Measurements from ENCODE around the gene NCOA4. TPM values are rescaled to one million over a fixed set of nuclear protein-coding genes. Genes with fewer than 3 reads are reported as not detected.

Gene NCOA4
- 119 TPM for polyA plus RNA-seq (2013, experiment 1 of 2)
- 124 TPM for polyA plus RNA-seq (2013, experiment 2 of 2)

GRCh38 chr10:46030091-46030937, at the start of gene NCOA4:
TSS of gene NCOA4 (minus strand) at chr10:46030623. CDS start at chr10:46016680, 13,943 bp downstream.
- Histone ChIP-seq H3K9me3 (ENCODE audit: control insufficient read depth, low read length) (no peaks in the 10 kb centered on the region), H3K4me1 (ENCODE audit: control insufficient read depth, insufficient read depth, low read length, poor library complexity, severe bottlenecking) (peaks cover 36% of the 10 kb centered on the region), H3K27ac (ENCODE audit: low read depth, low read length, severe bottlenecking) (peak within 1 kb of the TSS; percentile 82), H3K36me3 (ENCODE audit: control insufficient read depth, insufficient read depth, low read length) (peaks cover 25% of the 10 kb centered on the region), H3K4me3 (ENCODE audit: extremely low read depth, insufficient read depth, low read length, poor library complexity, severe bottlenecking) (peak within 1 kb of the TSS; percentile 88)
- 1 to 2% methylated on average over 45 to 51 of the region's 59 CpGs for WGBS, 2 experiments (ENCODE audit: insufficient coverage in 2 of 2)

- 66 to 92% methylated on average over 2 of the region's 4 CpGs for WGBS, 2 experiments (ENCODE audit: insufficient coverage in 2 of 2)
- H3K27ac ChIP-seq (ENCODE audit: low read depth, low read length, severe bottlenecking), result no peak overlapping the region
- peaks cover 28% of the 10 kb centered on the region for H3K4me1 ChIP-seq (ENCODE audit: control insufficient read depth, insufficient read depth, low read length, poor library complexity, severe bottlenecking)
- H3K9me3 ChIP-seq (ENCODE audit: control insufficient read depth, low read length), result no peaks in the 10 kb centered on the region
- H3K4me3 ChIP-seq (ENCODE audit: extremely low read depth, insufficient read depth, low read length, poor library complexity, severe bottlenecking), result no peak overlapping the region
- no peaks in the 10 kb centered on the region for H3K36me3 ChIP-seq (ENCODE audit: control insufficient read depth, insufficient read depth, low read length)
These were observed 49.6 kb upstream of the NCOA4 start for GRCh38 chr10:46079831-46080585.

DNA sequence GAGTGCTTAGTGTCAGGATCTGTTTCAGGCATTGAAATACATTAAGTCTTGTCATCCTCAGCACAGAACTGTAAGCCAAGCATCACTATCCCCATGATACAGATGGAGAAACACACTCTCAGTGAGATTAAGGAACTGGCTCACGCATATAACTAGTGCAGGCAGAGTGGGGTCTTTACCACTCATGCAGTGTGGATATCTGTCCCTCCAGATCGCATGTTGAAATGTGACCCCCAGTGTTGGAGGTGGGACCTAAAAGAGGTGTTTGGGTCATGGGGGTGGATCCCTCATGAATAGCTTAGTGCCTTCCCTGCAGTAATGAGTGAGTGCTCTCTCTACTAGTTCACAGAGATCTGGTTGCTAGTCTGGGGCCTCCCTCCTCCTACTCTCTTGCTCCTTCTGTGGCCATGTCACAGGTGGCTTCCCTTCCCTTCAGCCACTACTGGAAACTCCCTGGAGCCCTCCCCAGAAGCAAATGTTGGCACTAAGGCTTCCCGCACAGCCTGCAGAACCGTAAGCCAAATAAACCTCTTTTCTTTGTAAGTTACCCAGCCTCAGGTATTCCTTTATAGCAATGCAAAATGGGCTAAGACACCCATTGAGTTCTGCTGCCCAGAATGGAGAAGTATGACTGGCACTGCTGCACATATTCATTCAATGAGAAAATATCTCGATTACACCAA, 47.4 kb upstream of the NCOA4 start:
- Histone ChIP-seq H3K4me3 (ENCODE audit: extremely low read depth, insufficient read depth, low read length, poor library complexity, severe bottlenecking) (no peak overlapping the region), H3K36me3 (ENCODE audit: control insufficient read depth, insufficient read depth, low read length) (no peaks in the 10 kb centered on the region), H3K27ac (ENCODE audit: low read depth, low read length, severe bottlenecking) (no peak overlapping the region), H3K9me3 (ENCODE audit: control insufficient read depth, low read length) (no peaks in the 10 kb centered on the region), H3K4me1 (ENCODE audit: control insufficient read depth, insufficient read depth, low read length, poor library complexity, severe bottlenecking) (peaks cover 19% of the 10 kb centered on the region)
- WGBS, 2 experiments (ENCODE audit: insufficient coverage in 2 of 2), result 93 to 100% methylated on average over 4 to 5 of the region's 5 CpGs

DNA sequence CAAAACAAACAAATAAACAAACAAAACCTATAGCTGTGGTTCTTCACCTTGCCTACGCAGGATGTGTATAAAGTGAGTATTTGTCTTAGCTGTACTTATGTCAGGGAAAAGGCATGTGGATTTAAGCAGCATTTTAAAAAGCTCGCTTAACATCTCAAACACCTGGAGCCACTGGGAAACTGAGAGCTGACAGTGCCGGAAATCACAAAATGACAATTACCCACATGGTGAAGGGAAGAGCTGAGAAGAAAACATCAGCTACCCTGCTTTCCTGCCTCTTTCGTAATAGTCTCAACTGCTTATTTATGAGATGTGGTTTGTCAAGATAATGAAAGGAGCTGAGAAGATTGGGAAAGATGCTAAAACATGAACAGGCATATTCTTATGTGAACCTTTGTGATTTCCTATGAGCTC, 46.7 kb upstream of the NCOA4 start:
- H3K27ac ChIP-seq (ENCODE audit: low read depth, low read length, severe bottlenecking), result no peak overlapping the region
- H3K9me3 ChIP-seq (ENCODE audit: control insufficient read depth, low read length), result no peaks in the 10 kb centered on the region
- 88 to 92% methylated on average over 3 to 4 of the region's 4 CpGs for WGBS, 2 experiments (ENCODE audit: insufficient coverage in 2 of 2)
- peaks cover 19% of the 10 kb centered on the region for H3K4me1 ChIP-seq (ENCODE audit: control insufficient read depth, insufficient read depth, low read length, poor library complexity, severe bottlenecking)
- H3K4me3 ChIP-seq (ENCODE audit: extremely low read depth, insufficient read depth, low read length, poor library complexity, severe bottlenecking), result no peak overlapping the region
- no peaks in the 10 kb centered on the region for H3K36me3 ChIP-seq (ENCODE audit: control insufficient read depth, insufficient read depth, low read length)

- H3K27ac ChIP-seq (ENCODE audit: low read depth, low read length, severe bottlenecking), result no peak overlapping the region
- 93% methylated on average over 3 of the region's 3 CpGs for WGBS, 2 experiments (ENCODE audit: insufficient coverage in 2 of 2)
- no peaks in the 10 kb centered on the region for H3K36me3 ChIP-seq (ENCODE audit: control insufficient read depth, insufficient read depth, low read length)
- no peak overlapping the region for H3K4me3 ChIP-seq (ENCODE audit: extremely low read depth, insufficient read depth, low read length, poor library complexity, severe bottlenecking)
- H3K4me1 ChIP-seq (ENCODE audit: control insufficient read depth, insufficient read depth, low read length, poor library complexity, severe bottlenecking), result peaks cover 16% of the 10 kb centered on the region
- H3K9me3 ChIP-seq (ENCODE audit: control insufficient read depth, low read length), result no peaks in the 10 kb centered on the region
These were observed 45.4 kb upstream of the NCOA4 start for GRCh38 chr10:46075869-46076268.

DNA sequence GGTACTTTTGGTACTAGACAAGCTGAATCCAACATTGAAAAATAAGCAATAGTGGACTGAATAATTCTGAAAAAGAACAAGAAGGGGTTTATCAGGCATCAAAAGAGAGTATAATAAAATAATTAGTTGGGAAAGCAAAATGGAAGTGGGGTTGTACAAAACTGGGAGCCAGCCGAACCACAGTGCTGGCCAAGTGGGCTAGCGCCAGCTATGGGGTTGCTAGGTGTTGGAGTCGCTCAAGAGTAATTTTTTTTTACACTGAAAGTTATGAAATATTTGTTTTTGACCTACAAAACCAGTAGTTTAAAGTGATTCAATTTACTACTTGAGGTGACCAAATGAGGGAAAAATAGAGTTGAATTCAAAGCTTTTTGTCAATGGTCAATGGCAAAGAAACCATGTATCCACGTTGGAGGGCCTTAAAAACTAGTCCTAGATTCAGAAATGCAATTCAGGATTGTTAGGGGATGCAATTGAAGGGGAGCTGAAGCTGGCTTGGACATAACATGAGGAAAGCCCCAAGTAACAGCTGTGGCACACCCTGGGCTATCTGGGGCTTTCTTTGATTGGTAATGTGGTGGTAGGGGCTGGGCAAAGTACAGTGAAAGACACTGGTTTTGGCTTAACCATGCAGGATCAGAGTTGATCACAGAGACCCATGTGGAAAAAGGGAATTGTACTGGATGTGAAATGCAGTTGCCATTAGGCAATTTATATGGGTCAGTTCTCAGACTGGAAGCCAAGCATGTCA, 43.9 kb upstream of the NCOA4 start:
- H3K4me1 ChIP-seq (ENCODE audit: control insufficient read depth, insufficient read depth, low read length, poor library complexity, severe bottlenecking), result peaks cover 15% of the 10 kb centered on the region
- H3K9me3 ChIP-seq (ENCODE audit: control insufficient read depth, low read length), result no peaks in the 10 kb centered on the region
- no peak overlapping the region for H3K4me3 ChIP-seq (ENCODE audit: extremely low read depth, insufficient read depth, low read length, poor library complexity, severe bottlenecking)
- H3K36me3 ChIP-seq (ENCODE audit: control insufficient read depth, insufficient read depth, low read length), result no peaks in the 10 kb centered on the region
- H3K27ac ChIP-seq (ENCODE audit: low read depth, low read length, severe bottlenecking), result no peak overlapping the region
- 82 to 83% methylated on average over 3 to 4 of the region's 4 CpGs for WGBS, 2 experiments (ENCODE audit: insufficient coverage in 2 of 2)

- no peaks in the 10 kb centered on the region for H3K36me3 ChIP-seq (ENCODE audit: control insufficient read depth, insufficient read depth, low read length)
- no peak overlapping the region for H3K4me3 ChIP-seq (ENCODE audit: extremely low read depth, insufficient read depth, low read length, poor library complexity, severe bottlenecking)
- peaks cover 18% of the 10 kb centered on the region for H3K4me1 ChIP-seq (ENCODE audit: control insufficient read depth, insufficient read depth, low read length, poor library complexity, severe bottlenecking)
- no peak overlapping the region for H3K27ac ChIP-seq (ENCODE audit: low read depth, low read length, severe bottlenecking)
- H3K9me3 ChIP-seq (ENCODE audit: control insufficient read depth, low read length), result no peaks in the 10 kb centered on the region
- no CpG with 5 or more reads among the region's 1 CpG for WGBS, 2 experiments (ENCODE audit: insufficient coverage in 2 of 2)
These were observed 43.1 kb upstream of the NCOA4 start for GRCh38 chr10:46073564-46073963.

GRCh38 chr10:46070749-46071148, 40.3 kb upstream of the NCOA4 start:
- no peak overlapping the region for H3K4me3 ChIP-seq (ENCODE audit: extremely low read depth, insufficient read depth, low read length, poor library complexity, severe bottlenecking)
- no peaks in the 10 kb centered on the region for H3K36me3 ChIP-seq (ENCODE audit: control insufficient read depth, insufficient read depth, low read length)
- 73 to 91% methylated on average over 4 to 6 of the region's 6 CpGs for WGBS, 2 experiments (ENCODE audit: insufficient coverage in 2 of 2)
- peak overlapping the region; percentile 19 for H3K27ac ChIP-seq (ENCODE audit: low read depth, low read length, severe bottlenecking)
- no peaks in the 10 kb centered on the region for H3K9me3 ChIP-seq (ENCODE audit: control insufficient read depth, low read length)
- H3K4me1 ChIP-seq (ENCODE audit: control insufficient read depth, insufficient read depth, low read length, poor library complexity, severe bottlenecking), result peaks cover 14% of the 10 kb centered on the region

GRCh38 chr10:46069771-46070463, 39.5 kb upstream of the NCOA4 start:
- WGBS, 2 experiments (ENCODE audit: insufficient coverage in 2 of 2), result 66 to 80% methylated on average over 2 to 3 of the region's 6 CpGs
- Histone ChIP-seq H3K4me3 (ENCODE audit: extremely low read depth, insufficient read depth, low read length, poor library complexity, severe bottlenecking) (no peak overlapping the region), H3K4me1 (ENCODE audit: control insufficient read depth, insufficient read depth, low read length, poor library complexity, severe bottlenecking) (peaks cover 14% of the 10 kb centered on the region), H3K36me3 (ENCODE audit: control insufficient read depth, insufficient read depth, low read length) (no peaks in the 10 kb centered on the region), H3K27ac (ENCODE audit: low read depth, low read length, severe bottlenecking) (no peak overlapping the region), H3K9me3 (ENCODE audit: control insufficient read depth, low read length) (no peaks in the 10 kb centered on the region)
